Vagina (tissue), 2 donors: Measurements from ENCODE around the gene ROR2.

Experiments used
- POLR2AphosphoS5 ChIP-seq, 2 donors: sonication (generic); formaldehyde crosslinking; IDR thresholded peaks; one replicate each; pipeline ENCODE4 v1.9.0; 2017; ENCODE audit warnings: antibody characterized with exemption in 2 of 2, mild to moderate bottlenecking in 2 of 2, low read depth in 1 of 2; ENCODE audit not compliant: insufficient read depth in 1 of 2
- TF ChIP-seq, protein P1 (sequence below), 3 experiments: fragments of 450-650 bp in 2 of 3; fragments of 200-600 bp in 1 of 3; sonication (generic) in 1 of 3; IDR thresholded peaks; one replicate each; pipeline ENCODE4 v1.5.1; 2017 to 2019; ENCODE audit warnings: antibody characterized with exemption in 3 of 3, mild to moderate bottlenecking in 2 of 3, moderate library complexity in 2 of 3

DNA sequence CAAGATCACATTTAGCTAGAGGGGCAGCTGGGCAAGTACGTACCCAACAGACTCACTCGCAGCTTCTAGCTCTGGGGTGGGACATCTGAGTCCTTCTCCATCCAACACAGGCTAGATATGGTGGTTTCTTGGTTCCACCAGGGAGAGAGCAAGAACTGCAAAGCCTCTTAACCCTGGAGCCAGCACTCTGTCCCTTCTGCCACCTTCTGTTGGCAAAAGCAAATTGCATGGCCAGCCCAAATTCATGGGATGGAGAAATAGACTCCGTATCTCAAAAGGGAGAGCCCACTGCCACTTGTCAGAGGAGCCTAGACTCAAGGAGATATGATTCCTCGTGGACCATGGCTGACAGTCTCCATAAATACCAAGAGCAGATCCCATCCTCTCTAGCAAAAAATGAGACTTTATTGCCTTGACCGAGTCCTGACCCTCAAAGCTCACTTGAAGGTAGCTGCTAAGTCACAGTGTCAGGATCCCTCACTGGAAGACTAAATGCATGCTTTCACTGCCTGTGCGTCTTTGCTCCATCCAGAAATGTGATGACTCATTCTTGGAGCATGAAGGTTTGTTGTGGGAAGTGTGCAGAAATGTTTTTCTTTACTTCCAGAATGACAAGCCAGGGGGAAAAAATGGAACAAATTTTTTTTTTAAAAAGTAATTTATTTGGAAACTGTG lies 28.8 kb upstream of the ROR2 start:
- TF ChIP-seq, protein P1, sequence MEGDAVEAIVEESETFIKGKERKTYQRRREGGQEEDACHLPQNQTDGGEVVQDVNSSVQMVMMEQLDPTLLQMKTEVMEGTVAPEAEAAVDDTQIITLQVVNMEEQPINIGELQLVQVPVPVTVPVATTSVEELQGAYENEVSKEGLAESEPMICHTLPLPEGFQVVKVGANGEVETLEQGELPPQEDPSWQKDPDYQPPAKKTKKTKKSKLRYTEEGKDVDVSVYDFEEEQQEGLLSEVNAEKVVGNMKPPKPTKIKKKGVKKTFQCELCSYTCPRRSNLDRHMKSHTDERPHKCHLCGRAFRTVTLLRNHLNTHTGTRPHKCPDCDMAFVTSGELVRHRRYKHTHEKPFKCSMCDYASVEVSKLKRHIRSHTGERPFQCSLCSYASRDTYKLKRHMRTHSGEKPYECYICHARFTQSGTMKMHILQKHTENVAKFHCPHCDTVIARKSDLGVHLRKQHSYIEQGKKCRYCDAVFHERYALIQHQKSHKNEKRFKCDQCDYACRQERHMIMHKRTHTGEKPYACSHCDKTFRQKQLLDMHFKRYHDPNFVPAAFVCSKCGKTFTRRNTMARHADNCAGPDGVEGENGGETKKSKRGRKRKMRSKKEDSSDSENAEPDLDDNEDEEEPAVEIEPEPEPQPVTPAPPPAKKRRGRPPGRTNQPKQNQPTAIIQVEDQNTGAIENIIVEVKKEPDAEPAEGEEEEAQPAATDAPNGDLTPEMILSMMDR (IDR thresholded peaks at IDR 0.05): no peak
- no peak for TF ChIP-seq POLR2AphosphoS5 (IDR thresholded peaks at IDR 0.05; ENCODE audit: insufficient read depth in 1 of 2, low read depth in 1 of 2)
